Osteoblast (primary cell): ENCODE data around the gene CLIP4. TPM values are rescaled to one million over a fixed set of nuclear protein-coding genes. Genes with fewer than 3 reads are reported as not detected.
A peak's percentile ranks its signal among the peaks of the same experiment; 100 is the strongest.

Source experiments
- DNase-seq: peaks from one replicate; pipeline ENCODE4 v3.0.0; 2011; ENCODE audit warnings: low spot score, mixed read lengths; ENCODE audit not compliant: insufficient read length; ENCODE audit errors: missing footprints
- H2AFZ ChIP-seq: 2 replicates; pipeline ENCODE4 v1.6.0; 2011; ENCODE audit warnings: mild to moderate bottlenecking, low read length
- H3K27ac ChIP-seq: 2 replicates; pipeline ENCODE4 v1.5.1; 2011; ENCODE audit warnings: mild to moderate bottlenecking, low read depth, low read length, moderate library complexity
- H3K27me3 ChIP-seq: 2 replicates; pipeline ENCODE4 v1.6.0; 2012; ENCODE audit warnings: mild to moderate bottlenecking, control low read depth, inconsistent platforms, low read length, moderate library complexity; ENCODE audit not compliant: insufficient read depth
- H3K36me3 ChIP-seq: 2 replicates; pipeline ENCODE4 v1.5.1; 2011; ENCODE audit warnings: mild to moderate bottlenecking, low read length, control low read depth, moderate library complexity; ENCODE audit not compliant: insufficient read depth
- H3K4me1 ChIP-seq: 2 replicates; pipeline ENCODE4 v1.5.1; 2011; ENCODE audit warnings: mild to moderate bottlenecking, low read length, control low read depth, moderate library complexity; ENCODE audit not compliant: insufficient read depth
- H3K4me2 ChIP-seq: 2 replicates; pipeline ENCODE4 v1.6.0; 2011; ENCODE audit warnings: mild to moderate bottlenecking, low read length; ENCODE audit not compliant: insufficient read depth
- H3K4me3 ChIP-seq: fragments of 200-600 bp; sonication (generic); 3 replicates; pipeline ENCODE4 v1.5.1; 2012; ENCODE audit warnings: mild to moderate bottlenecking, low read length, inconsistent platforms; ENCODE audit not compliant: insufficient read depth
- H3K79me2 ChIP-seq: 2 replicates; pipeline ENCODE4 v1.6.0; 2012; ENCODE audit warnings: mild to moderate bottlenecking, low read length, control low read depth, inconsistent platforms; ENCODE audit not compliant: insufficient read depth
- H3K9me3 ChIP-seq: 2 replicates; pipeline ENCODE4 v1.5.1; 2011; ENCODE audit warnings: low read depth, low read length, control low read depth
- H4K20me1 ChIP-seq: 2 replicates; pipeline ENCODE4 v1.6.0; 2012; ENCODE audit warnings: mild to moderate bottlenecking, low read length, control low read depth; ENCODE audit not compliant: insufficient read depth
- total RNA-seq: library from RNA; depleted of rRNA; stranded (reverse); fragments of >200 nt; gene quantifications from 2 replicates; pipeline ENCODE4 v1.2.3, GENCODE V29; 2012
- TF ChIP-seq, protein P1 (sequence below): IDR thresholded peaks from 2 replicates; pipeline ENCODE4 v1.5.1; 2011; ENCODE audit warnings: mild to moderate bottlenecking, low read depth, low read length, moderate library complexity; ENCODE audit errors: extremely low read depth

The CLIP4 gene
- total RNA-seq, 1 donor: 124 TPM

DNA sequence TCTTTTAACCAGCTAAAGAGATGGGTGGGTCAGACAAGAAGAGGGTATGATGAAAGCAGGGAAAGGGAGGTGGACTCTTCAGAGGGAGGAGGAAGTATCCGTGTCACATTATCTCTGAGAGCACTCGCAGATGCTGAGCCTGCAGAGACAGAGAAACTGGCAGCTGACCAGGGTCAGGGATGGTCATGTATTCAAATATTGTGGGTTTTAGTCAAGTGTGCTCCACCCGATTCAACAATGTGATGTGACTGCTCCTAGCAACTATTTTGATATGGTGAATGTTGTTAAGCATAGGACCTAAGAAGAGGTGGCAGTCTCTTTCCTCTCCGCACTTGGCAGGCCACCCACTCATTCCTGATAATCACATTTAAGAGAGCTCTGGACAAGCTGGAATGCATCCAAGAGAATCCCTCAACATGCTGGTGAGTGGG lies 1.3 kb upstream of the CLIP4 start:
- Histone ChIP-seq H3K79me2 (peaks cover 31% of the 10 kb centered on the region), H3K4me1 (peaks cover 60% of the 10 kb centered on the region), H2AFZ (no peak overlapping the region), H3K9me3 (no peaks in the 10 kb centered on the region), H3K27me3 (no peaks in the 10 kb centered on the region), H4K20me1 (no peaks in the 10 kb centered on the region), H3K4me3 (no peak overlapping the region), H3K27ac (peak overlapping the region; percentile 86), H3K4me2 (peak overlapping the region; percentile 76), H3K36me3 (no peaks in the 10 kb centered on the region)
- peak; percentile 94 for DNase-seq
- TF ChIP-seq, protein P1, sequence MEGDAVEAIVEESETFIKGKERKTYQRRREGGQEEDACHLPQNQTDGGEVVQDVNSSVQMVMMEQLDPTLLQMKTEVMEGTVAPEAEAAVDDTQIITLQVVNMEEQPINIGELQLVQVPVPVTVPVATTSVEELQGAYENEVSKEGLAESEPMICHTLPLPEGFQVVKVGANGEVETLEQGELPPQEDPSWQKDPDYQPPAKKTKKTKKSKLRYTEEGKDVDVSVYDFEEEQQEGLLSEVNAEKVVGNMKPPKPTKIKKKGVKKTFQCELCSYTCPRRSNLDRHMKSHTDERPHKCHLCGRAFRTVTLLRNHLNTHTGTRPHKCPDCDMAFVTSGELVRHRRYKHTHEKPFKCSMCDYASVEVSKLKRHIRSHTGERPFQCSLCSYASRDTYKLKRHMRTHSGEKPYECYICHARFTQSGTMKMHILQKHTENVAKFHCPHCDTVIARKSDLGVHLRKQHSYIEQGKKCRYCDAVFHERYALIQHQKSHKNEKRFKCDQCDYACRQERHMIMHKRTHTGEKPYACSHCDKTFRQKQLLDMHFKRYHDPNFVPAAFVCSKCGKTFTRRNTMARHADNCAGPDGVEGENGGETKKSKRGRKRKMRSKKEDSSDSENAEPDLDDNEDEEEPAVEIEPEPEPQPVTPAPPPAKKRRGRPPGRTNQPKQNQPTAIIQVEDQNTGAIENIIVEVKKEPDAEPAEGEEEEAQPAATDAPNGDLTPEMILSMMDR: no peak

- peak overlapping the region; percentile 76 for H3K4me2 ChIP-seq
- H3K4me3 ChIP-seq: peak overlapping the region; percentile 84
- H3K9me3 ChIP-seq: no peaks in the 10 kb centered on the region
- peaks cover 38% of the 10 kb centered on the region for H3K79me2 ChIP-seq
- no peak for DNase-seq
- H2AFZ ChIP-seq: peak overlapping the region; percentile 72
- H3K27me3 ChIP-seq: no peaks in the 10 kb centered on the region
- H3K4me1 ChIP-seq: peaks cover 60% of the 10 kb centered on the region
- TF ChIP-seq, protein P1: no peak
- H4K20me1 ChIP-seq: no peaks in the 10 kb centered on the region
- no peaks in the 10 kb centered on the region for H3K36me3 ChIP-seq
- peak overlapping the region; percentile 86 for H3K27ac ChIP-seq
Measured at GRCh38 chr2:29114586-29114945, 649 bp upstream of the CLIP4 start.

GRCh38 chr2:29115797-29116781 lies 874 bp downstream of the CLIP4 start:
- peak overlapping the region; percentile 90 for H2AFZ ChIP-seq
- TF ChIP-seq, protein P1: no peak
- no peaks in the 10 kb centered on the region for H3K36me3 ChIP-seq
- H3K4me3 ChIP-seq: peak overlapping the region; percentile 84
- peak overlapping the region; percentile 87 for H3K4me2 ChIP-seq
- DNase-seq: peak; percentile 89
- no peaks in the 10 kb centered on the region for H4K20me1 ChIP-seq
- H3K9me3 ChIP-seq: no peaks in the 10 kb centered on the region
- peaks cover 53% of the 10 kb centered on the region for H3K79me2 ChIP-seq
- H3K27ac ChIP-seq: peak overlapping the region; percentile 86
- H3K27me3 ChIP-seq: no peaks in the 10 kb centered on the region
- H3K4me1 ChIP-seq: peaks cover 52% of the 10 kb centered on the region

- no peaks in the 10 kb centered on the region for H3K36me3 ChIP-seq
- H3K9me3 ChIP-seq: no peaks in the 10 kb centered on the region
- peaks cover 64% of the 10 kb centered on the region for H3K79me2 ChIP-seq
- TF ChIP-seq, protein P1: no peak
- peaks cover 48% of the 10 kb centered on the region for H3K4me1 ChIP-seq
- no peaks in the 10 kb centered on the region for H3K27me3 ChIP-seq
- no peaks in the 10 kb centered on the region for H4K20me1 ChIP-seq
- H3K27ac ChIP-seq: peak overlapping the region; percentile 86
- no peak overlapping the region for H3K4me3 ChIP-seq
- no peak overlapping the region for H2AFZ ChIP-seq
- peak overlapping the region; percentile 87 for H3K4me2 ChIP-seq
- peak; percentile 77 for DNase-seq
Measured at GRCh38 chr2:29117636-29118303, 2.6 kb downstream of the CLIP4 start.
